ENCODE data around the gene PSMA1.
A peak's percentile ranks its signal among the peaks of the same experiment; 100 is the strongest.
"Not testable (repeated sequence)": the region's sequence is repeated elsewhere in the genome, so short reads cannot be mapped to it uniquely, and the experiment has no call there.

PSMA1 gene

GRCh38 chr11:14519917-14520746 is at the start of gene PSMA1:
PSMA1 (minus strand) TSS chr11:14520386; CDS start chr11:14520299, 87 bp downstream.
- peak; percentile 89 for DNase-seq (ENCODE audit: low spot score)

GRCh38 chr11:14569516-14569915 is 49.3 kb upstream of the PSMA1 start:
- DNase-seq (ENCODE audit: low spot score), result not testable (repeated sequence)

DNA sequence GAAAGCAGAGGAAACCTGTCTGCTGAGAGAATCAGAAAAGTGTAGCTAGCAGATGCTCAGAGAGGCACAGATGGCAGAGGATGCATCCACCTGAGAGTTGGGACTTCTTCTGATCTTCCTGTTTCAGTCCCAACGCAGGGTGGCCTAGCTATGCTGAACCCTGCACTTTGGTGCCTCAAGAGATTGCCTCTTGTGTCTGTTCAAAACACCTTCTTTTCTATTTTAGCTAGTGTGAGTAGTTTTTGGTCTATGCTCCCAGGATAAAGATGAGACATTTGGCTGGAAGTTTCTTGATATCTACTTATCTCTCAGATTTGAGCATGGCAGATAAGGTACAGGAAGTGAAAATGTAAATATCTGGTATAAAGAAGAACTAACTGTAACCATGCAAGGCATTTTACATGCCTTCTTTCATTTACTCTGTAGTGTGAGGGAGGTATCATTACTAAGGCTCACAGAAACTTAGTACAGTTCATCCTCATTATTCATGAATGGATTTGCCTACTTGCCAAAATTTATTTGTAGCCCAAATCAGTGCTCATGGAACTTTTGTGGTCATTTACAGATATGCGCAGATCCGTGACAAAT is 47.0 kb upstream of the PSMA1 start:
- no peak for DNase-seq (ENCODE audit: low spot score)

DNA sequence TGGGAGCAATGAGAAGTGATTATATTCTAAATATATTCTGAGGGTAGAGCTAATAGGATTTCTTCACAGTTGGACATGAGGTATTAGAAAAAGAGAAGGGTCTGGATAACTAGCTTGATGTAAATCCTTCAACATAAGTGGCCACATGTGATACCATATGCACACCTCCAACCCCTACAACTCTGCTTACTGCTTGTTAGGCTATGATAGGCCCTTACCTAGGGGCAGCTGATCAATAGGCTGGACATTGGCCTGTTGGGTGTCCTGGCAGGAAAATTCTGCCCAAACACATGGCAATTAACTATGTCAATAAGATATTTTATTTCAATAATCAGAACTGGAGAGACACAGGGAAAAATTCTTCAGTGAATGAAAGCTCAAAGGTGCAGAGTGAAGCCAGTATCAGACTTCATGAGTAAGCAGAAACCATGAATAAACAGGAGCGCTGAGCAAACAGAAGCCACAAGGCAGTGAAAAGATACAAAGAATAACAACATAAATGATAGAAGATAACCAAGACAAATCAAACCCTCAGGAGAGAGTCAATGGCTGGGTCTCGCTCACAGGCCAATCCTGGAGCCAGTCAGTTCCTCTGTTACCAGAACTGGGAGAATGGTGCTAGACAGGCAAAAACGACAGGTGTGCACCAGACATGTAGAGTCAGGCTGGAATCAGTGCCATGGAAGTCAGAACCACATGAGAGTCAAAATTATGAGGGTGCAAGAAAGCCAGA is 46.3 kb upstream of the PSMA1 start:
- DNase-seq (ENCODE audit: low spot score), result no peak

- no peak for DNase-seq (ENCODE audit: low spot score)
These were observed 45.7 kb upstream of the PSMA1 start for GRCh38 chr11:14565845-14566244.

DNA sequence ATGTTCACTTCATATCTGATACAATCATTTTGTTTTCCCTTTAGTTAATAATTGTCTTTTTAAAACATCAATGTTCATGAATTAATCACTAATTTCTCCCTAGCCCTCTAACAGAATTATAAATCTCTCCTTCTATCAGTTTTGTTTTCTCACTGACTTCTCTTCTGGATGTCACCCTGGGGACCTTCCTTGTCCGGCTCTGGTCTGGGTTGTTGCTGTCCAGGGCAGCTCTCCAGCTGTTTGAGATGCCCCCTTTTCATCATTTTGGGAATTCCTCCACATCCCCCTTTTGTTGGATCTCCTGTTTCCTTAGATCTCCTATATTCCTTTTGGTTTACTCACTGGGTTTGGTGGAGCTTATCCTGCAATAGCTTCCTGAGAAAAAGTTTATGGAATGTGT is 35.6 kb upstream of the PSMA1 start:
- no peak for DNase-seq (ENCODE audit: low spot score)

DNA sequence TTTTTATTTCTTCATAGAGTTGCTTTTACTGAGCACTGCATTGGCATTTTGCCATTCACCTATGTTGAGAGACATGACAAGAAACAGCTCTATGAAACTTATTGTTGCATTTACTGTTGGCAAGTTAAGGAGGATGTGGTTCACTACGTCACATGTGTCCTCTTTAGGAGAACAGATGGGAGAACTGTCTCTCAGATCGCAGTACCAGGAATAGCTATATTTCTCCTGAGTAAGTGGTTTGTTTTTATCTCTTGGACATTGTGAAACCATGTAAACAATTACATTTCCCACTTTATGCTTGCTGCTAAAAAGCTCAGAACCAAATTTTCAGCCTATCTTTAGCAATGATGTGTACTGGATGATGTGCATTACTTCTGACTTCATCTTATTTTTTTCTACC is 34.8 kb upstream of the PSMA1 start:
- no peak for DNase-seq (ENCODE audit: low spot score)

DNA sequence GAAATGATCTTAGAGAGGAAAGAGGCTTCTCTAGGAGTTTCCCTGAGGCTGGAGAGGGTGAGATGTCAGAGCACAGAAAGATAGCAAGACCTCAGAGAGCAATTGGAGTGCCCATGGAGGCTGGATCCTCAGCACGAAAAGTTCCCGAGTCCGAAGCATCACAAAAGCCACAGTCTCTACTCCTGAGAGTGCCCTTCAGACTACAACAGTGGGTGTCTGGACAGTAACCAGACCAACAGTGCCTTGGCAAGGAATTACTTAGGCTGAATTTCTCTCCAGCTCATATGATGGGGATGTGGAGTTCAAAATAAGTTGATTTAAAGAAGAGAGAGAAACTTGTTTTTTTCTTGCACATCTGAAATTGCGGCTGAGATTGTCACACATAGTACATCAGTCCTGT is 31.9 kb upstream of the PSMA1 start:
- no peak for DNase-seq (ENCODE audit: low spot score)

GRCh38 chr11:14551380-14551779 is 31.2 kb upstream of the PSMA1 start:
- DNase-seq (ENCODE audit: low spot score), result no peak

GRCh38 chr11:14549891-14550290 is 29.7 kb upstream of the PSMA1 start:
- no peak for DNase-seq (ENCODE audit: low spot score)

- no peak for DNase-seq (ENCODE audit: low spot score)
These were observed 27.3 kb upstream of the PSMA1 start for GRCh38 chr11:14547440-14547839.

GRCh38 chr11:14546672-14547071 is 26.5 kb upstream of the PSMA1 start:
- no peak for DNase-seq (ENCODE audit: low spot score)

DNA sequence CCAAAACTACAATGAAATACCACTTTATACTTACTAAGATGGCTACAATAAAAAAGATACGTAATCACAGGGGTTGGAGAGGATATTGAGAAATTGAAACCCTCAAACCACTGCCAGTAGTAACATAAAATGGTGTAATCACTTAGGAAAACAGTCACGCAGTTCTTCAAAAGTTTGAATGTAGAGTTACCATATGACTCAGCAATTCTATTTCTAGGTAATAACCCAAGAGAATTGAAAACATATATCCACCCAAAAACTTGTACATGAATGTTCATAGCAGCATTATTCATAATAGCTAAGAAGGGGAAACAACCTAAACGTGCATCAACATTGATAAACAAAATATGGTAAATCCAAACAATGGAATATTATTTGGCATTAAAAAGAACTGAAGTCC is 24.4 kb upstream of the PSMA1 start:
- no peak for DNase-seq (ENCODE audit: low spot score)

DNA sequence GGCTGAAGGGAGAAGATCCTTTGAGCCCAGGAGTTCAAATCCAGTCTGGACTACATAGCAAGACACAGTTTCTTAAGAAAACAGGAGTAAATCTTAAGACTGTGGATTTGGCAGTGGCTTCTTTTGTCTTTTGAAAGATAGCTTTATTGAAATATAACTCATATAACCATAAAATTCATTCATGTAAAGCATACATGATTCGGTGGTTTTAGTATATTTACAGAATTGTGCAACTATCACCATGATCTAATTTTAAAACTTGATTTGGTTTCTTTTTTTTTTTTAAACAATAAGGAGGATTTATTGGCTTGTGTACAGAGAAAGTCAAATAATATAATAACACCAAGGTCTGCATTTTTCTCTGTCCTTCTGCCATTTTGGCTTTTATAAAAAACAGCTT is 23.1 kb upstream of the PSMA1 start:
- no peak for DNase-seq (ENCODE audit: low spot score)

- DNase-seq (ENCODE audit: low spot score), result no peak
These were observed 22.1 kb upstream of the PSMA1 start for GRCh38 chr11:14542324-14542723.

GRCh38 chr11:14541192-14541947 is 21.2 kb upstream of the PSMA1 start:
- no peak for DNase-seq (ENCODE audit: low spot score)

DNA sequence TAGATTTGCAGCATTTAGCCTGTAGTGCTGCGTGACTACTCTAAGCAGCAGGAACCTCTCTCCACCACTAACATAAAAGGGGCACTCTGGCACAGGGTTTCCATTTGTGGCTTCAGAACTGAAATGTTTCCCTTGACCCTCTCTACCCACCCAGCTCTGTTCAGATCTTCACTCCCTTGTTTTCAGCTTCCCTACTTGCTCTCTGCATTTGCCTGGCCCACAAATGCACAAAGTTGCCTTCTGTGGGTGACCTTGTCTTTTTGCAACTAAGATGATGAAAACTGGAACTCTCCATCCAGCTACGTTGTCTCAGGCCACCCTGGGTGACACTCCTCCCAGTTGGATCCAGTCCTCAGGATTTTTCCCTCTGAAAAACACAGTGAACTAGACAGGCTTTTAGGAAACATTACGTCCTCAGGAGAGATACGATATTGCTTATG is 19.8 kb upstream of the PSMA1 start:
- no peak for DNase-seq (ENCODE audit: low spot score)

DNA sequence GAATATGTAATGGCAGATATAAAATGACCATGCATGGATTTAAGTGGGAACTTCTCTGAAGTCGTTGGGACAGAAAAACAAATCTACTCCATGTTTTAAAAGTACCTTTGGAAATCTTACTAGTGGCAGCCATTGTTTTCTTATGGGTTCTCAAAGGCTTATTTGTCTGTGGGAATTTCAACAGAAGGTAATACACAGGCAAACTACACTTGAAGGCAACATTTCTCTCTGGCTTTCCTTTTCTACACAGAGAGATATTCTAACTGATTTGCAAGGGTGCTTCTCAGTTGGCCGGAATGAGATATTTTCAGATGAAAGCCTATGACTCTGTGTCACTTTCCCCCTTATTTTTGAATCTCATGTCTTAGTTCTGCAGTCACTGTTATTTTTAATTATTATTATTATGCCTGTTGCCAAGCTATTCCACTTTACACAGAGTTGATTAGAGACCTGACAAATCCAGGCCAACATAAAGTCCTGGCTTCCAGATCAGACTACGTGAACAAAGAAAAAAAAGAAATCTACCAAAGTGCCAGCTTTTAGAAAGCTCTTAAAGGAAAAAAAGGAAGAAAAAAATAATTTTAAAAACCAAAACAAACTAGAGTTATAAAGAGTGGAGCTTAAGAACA is 18.9 kb upstream of the PSMA1 start:
- no peak for DNase-seq (ENCODE audit: low spot score)

DNA sequence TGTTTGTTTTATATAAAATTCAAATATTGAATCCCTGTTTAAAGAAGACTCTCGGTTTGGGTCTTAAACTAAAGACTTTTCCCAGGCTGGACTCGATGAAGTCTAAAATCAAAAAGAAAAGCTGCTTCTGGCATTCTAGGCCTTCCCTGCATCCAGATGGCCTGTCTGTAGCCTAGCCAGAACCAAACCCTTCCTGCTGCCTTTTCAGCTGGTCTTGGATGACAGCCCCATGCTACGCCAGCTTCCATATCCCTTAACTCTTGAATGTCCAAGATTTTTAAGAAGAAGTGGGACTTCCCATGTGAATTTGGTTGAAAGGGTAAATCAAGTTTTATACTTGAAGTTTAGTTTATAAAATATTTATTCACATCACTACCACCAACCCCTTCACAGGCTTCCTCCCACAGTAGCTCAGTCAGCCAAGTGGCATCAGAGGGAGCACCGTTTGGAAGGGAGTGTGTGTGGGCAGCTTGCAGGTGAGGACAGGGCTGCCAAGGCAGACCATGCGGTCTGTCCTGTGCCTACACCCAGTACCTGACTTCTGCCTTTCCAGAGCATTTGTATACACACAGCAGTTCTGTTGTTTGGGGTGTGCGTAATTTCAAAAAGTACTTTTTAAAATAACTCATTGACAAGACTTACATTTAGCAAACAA is 18.2 kb upstream of the PSMA1 start:
- no peak for DNase-seq (ENCODE audit: low spot score)

- DNase-seq (ENCODE audit: low spot score), result peak; percentile 40
These were observed 17.0 kb upstream of the PSMA1 start for GRCh38 chr11:14537134-14537599.

DNA sequence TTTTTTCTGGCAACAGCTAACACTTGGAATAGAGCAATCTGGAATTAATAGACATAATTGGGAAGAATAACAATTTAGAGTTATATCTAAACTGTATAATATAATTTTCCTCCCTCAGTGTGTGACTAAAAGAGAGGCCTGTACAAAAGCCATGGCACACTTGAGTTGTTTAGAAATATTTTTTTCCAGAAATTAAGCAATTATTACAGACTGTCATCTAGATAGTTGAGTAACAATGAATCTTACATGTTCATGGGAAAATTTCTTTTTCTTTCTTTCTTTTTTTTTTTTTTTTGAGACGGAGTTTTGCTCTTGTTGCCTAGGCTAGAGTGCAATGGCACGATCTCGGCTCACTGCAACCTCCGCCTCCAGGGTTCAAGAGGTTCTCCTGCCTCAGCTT is 15.0 kb upstream of the PSMA1 start:
- not testable (repeated sequence) for DNase-seq (ENCODE audit: low spot score)
